Gastroesophageal sphincter (tissue), 3 donors: ENCODE measurements around the gene KRTAP5-6.

Source experiments
- CTCF ChIP-seq, 4 experiments: fragments of 200-600 bp in 2 of 4; fragments of 450-650 bp in 2 of 4; sonication (generic) in 1 of 4; IDR thresholded peaks; one replicate each; pipeline ENCODE4 v1.5.1; 2017 to 2019; ENCODE audit warnings: antibody characterized with exemption in 4 of 4, mild to moderate bottlenecking in 2 of 4, moderate library complexity in 2 of 4
- POLR2AphosphoS5 ChIP-seq: sonication (generic); formaldehyde crosslinking; IDR thresholded peaks from one replicate; pipeline ENCODE4 v1.6.1; 2017; ENCODE audit warnings: antibody characterized with exemption

DNA sequence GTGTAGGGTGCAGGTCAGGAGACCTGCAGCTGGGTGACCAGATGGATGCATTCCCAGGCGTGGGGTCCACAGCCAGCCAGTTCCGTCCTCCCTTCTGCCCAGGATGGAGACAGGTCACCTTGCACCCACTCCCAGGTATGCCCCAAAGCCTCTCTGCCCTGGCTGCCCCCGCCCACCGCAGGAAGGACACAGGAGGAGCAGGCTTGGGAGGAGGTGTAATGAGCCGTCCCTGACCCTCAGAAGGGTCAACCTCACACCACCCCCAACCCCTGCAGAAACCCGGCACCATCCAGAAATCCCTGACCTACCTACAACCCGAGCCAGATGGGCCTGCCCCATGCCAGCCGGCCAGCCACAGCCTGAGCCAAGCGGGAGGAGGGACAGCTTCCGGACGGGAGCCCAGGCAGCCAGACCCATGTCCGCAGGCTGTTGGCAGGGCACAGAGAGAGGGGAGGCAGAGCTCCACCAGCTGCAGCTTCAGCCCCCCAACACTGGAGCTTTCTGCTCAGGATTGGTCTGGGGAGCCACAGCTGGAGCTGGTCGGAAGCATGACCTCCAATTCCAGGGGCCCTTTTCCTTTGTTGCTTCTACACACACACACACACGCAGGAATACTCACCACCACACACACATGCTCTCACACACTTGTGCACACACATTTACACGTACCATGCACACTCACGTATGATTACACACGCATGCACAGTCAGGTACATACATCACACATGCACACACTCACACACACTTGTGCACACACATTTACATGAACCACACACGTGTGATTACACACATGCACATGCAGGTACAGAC, 48.1 kb downstream of the KRTAP5-6 start:
- TF ChIP-seq CTCF (IDR thresholded peaks at IDR 0.05) (no peak), POLR2AphosphoS5 (no peak)
